ENCODE data around the gene CCNL2. TPM values are rescaled to one million over a fixed set of nuclear protein-coding genes. Genes with fewer than 3 reads are reported as not detected.

Gene CCNL2
- total and polyA plus RNA-seq, 2 of the 13 experiments (the other 11 are each of a cell fraction or from before 2014, with no cell fraction given) = 105 to 340 TPM

GRCh38 chr1:1399872-1400575 lies 889 bp upstream of the CCNL2 start (continued):
- TF ChIP-seq ZHX2 (IDR thresholded peaks at IDR 0.05; ENCODE audit: low read depth) (no peak), ZHX2 (CRISPR knock-in tag; IDR thresholded peaks at IDR 0.05; ENCODE audit: borderline replicate concordance) (no peak), PRDM10 (CRISPR knock-in tag; IDR thresholded peaks at IDR 0.05; ENCODE audit: low read depth) (no peak), POGZ (CRISPR knock-in tag; IDR thresholded peaks at IDR 0.05) (no peak), ZBTB14 (CRISPR knock-in tag; IDR thresholded peaks at IDR 0.05) (no peak), ZNF350 (CRISPR knock-in tag; IDR thresholded peaks at IDR 0.05; ENCODE audit: borderline replicate concordance, low read depth) (no peak), ZNF264 (CRISPR knock-in tag; IDR thresholded peaks at IDR 0.05) (no peak), FIP1L1 (IDR thresholded peaks at IDR 0.05; ENCODE audit: borderline replicate concordance, insufficient read depth, low read depth, low read length) (no peak), AKNA (CRISPR knock-in tag; IDR thresholded peaks at IDR 0.05; ENCODE audit: borderline replicate concordance) (no peak), SNRNP70 (IDR thresholded peaks at IDR 0.05; ENCODE audit: low read depth, low read length) (no peak), GZF1 (CRISPR knock-in tag; IDR thresholded peaks at IDR 0.05) (0 out of 2 replicates have a peak, but pooled peaks have one; percentile 37), ZNF746 (CRISPR knock-in tag; IDR thresholded peaks at IDR 0.05) (no peak)
